NCI-H2227 treated with DMSO at 0.1 percent for 48 hours (cell line): ENCODE data around the gene LRRC3B.

Experiments used
- DNase-seq: peaks from one replicate; lab custom pipeline; 2025; lab: John Stamatoyannopoulos, UW

LRRC3B gene

GRCh38 chr3:26708501-26708900 is 85.9 kb downstream of the LRRC3B start:
- no peak for DNase-seq

GRCh38 chr3:26712211-26713026 is 89.8 kb downstream of the LRRC3B start:
- DNase-seq, result no peak

GRCh38 chr3:26713091-26713490 is 90.5 kb downstream of the LRRC3B start:
- no peak for DNase-seq

GRCh38 chr3:26714485-26714884 is 91.9 kb downstream of the LRRC3B start:
- no peak for DNase-seq

GRCh38 chr3:26715431-26715830 is 92.9 kb downstream of the LRRC3B start:
- DNase-seq, result no peak

- no peak for DNase-seq
Observed at GRCh38 chr3:26718315-26718714, 95.7 kb downstream of the LRRC3B start.

GRCh38 chr3:26719134-26719533 is 96.6 kb downstream of the LRRC3B start:
- DNase-seq, result no peak

- no peak for DNase-seq
Observed at GRCh38 chr3:26721047-26721446, 98.5 kb downstream of the LRRC3B start.

GRCh38 chr3:26731843-26732242 is 109.3 kb downstream of the LRRC3B start:
- DNase-seq, result no peak

GRCh38 chr3:26750263-26750662 is 127.7 kb downstream of the LRRC3B start:
- no peak for DNase-seq

- DNase-seq, result no peak
Observed at GRCh38 chr3:26752466-26752865, 129.9 kb downstream of the LRRC3B start.

- no peak for DNase-seq
Observed at GRCh38 chr3:26753095-26753494, 130.5 kb downstream of the LRRC3B start.

- DNase-seq, result no peak
Observed at GRCh38 chr3:26757978-26758377, 135.4 kb downstream of the LRRC3B start.
